NT2/D1 (cell line): Measurements from ENCODE around the gene SLC39A11.

Source experiments
- SUZ12 ChIP-seq: IDR thresholded peaks from 2 replicates; pipeline ENCODE4 v1.6.1; 2011; ENCODE audit not compliant: insufficient read length, insufficient read depth; ENCODE audit errors: extremely low read depth
- YY1 ChIP-seq: IDR thresholded peaks from 2 replicates; pipeline ENCODE4 v1.6.1; 2011; ENCODE audit not compliant: insufficient read length, insufficient read depth
- ZNF274 ChIP-seq: IDR thresholded peaks from 2 replicates; pipeline ENCODE4 v1.6.1; 2011; ENCODE audit warnings: mild to moderate bottlenecking, low read depth, low read length

GRCh38 chr17:73005360-73005759 lies 87.1 kb downstream of the SLC39A11 start:
- TF ChIP-seq YY1 (no peak), SUZ12 (no peak), ZNF274 (no peak)
